ENCODE results near the gene STAMBP.

STAMBP gene

GRCh38 chr2:73913414-73914054 lies 84.8 kb downstream of the STAMBP start:
- no peak overlapping the region for H3K4me3 ChIP-seq (replicated peaks; ENCODE audit: low read depth, low read length)
- no peak for DNase-seq (ENCODE audit: extremely low read depth, low read depth)
- TF ChIP-seq CTCF (IDR thresholded peaks at IDR 0.05; ENCODE audit: low read depth, low read length, missing control alignments): no peak

- TF ChIP-seq CTCF (IDR thresholded peaks at IDR 0.05; ENCODE audit: low read depth, low read length, missing control alignments): no peak
- no peak for DNase-seq (ENCODE audit: extremely low read depth, low read depth)
Observed at GRCh38 chr2:73914667-73915066, 85.9 kb downstream of the STAMBP start.

GRCh38 chr2:73915437-73915993 lies 86.8 kb downstream of the STAMBP start:
- no peak for TF ChIP-seq CTCF (IDR thresholded peaks at IDR 0.05; ENCODE audit: low read depth, low read length, missing control alignments)
- DNase-seq (ENCODE audit: extremely low read depth, low read depth): no peak
- H3K4me3 ChIP-seq (replicated peaks; ENCODE audit: low read depth, low read length): no peak overlapping the region

More at GRCh38 chr2:73914667-73915066, 85.9 kb downstream of the STAMBP start:
- no peak overlapping the region for H3K4me3 ChIP-seq (replicated peaks; ENCODE audit: low read depth, low read length)

GRCh38 chr2:73916666-73917065 lies 87.9 kb downstream of the STAMBP start:
- no peak for TF ChIP-seq CTCF (IDR thresholded peaks at IDR 0.05; ENCODE audit: low read depth, low read length, missing control alignments)
- DNase-seq (ENCODE audit: extremely low read depth, low read depth): no peak
- H3K4me3 ChIP-seq (replicated peaks; ENCODE audit: low read depth, low read length): no peak overlapping the region

- DNase-seq (ENCODE audit: extremely low read depth, low read depth): no peak
- H3K4me3 ChIP-seq (replicated peaks; ENCODE audit: low read depth, low read length): no peak overlapping the region
- TF ChIP-seq CTCF (IDR thresholded peaks at IDR 0.05; ENCODE audit: low read depth, low read length, missing control alignments): no peak
Observed at GRCh38 chr2:73917296-73917695, 88.5 kb downstream of the STAMBP start.

- DNase-seq (ENCODE audit: extremely low read depth, low read depth): no peak
- H3K4me3 ChIP-seq (replicated peaks; ENCODE audit: low read depth, low read length): no peak overlapping the region
- no peak for TF ChIP-seq CTCF (IDR thresholded peaks at IDR 0.05; ENCODE audit: low read depth, low read length, missing control alignments)
Observed at GRCh38 chr2:73917696-73918207, 89.0 kb downstream of the STAMBP start.

All from HFF-Myc (cell line).